ENCODE measurements around the gene HECW1. TPM values are rescaled to one million over a fixed set of nuclear protein-coding genes. Genes with fewer than 3 reads are reported as not detected.
A peak's percentile ranks its signal among the peaks of the same experiment; 100 is the strongest.
"Not testable (repeated sequence)": the region's sequence is repeated elsewhere in the genome, so short reads cannot be mapped to it uniquely, and the experiment has no call there.

HECW1 gene
- total RNA-seq, 4 donors from 2014 or later, result 0.83 to 3.9 (median 2.7) TPM; not detected in 1

DNA sequence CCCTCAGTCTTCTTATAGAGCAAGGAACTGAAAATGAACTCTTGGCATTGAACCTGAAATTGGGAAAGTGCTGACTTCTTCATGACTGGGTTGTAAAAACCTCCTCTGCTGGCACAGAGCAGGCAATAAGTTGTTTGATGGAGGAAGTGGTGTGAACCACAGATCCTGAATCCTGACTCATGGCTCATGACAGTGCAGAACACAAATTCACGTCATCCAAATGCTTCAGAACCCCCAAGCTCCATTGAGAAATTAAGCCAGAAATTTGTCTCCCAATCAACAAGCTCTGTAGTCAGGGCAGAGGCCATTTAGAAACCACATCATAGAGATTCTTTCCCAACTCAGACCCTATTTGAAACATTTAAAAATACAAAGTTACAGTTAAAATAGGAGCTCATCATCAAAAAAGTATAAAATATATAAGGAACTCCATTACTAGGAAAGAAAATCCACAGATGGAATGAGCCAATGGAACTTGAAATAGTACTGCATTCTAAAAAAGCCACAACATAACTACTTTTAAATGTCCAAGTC, 460.1 kb downstream of the HECW1 start:
- H3K9me3 ChIP-seq, result no peaks in the 10 kb centered on the region
- H3K4me3 ChIP-seq, result no peak overlapping the region
- H3K27ac ChIP-seq, result no peak overlapping the region
- no peaks in the 10 kb centered on the region for H3K36me3 ChIP-seq
- TF ChIP-seq POLR2A (IDR thresholded peaks at IDR 0.05), result no peak
- TF ChIP-seq, protein P1, sequence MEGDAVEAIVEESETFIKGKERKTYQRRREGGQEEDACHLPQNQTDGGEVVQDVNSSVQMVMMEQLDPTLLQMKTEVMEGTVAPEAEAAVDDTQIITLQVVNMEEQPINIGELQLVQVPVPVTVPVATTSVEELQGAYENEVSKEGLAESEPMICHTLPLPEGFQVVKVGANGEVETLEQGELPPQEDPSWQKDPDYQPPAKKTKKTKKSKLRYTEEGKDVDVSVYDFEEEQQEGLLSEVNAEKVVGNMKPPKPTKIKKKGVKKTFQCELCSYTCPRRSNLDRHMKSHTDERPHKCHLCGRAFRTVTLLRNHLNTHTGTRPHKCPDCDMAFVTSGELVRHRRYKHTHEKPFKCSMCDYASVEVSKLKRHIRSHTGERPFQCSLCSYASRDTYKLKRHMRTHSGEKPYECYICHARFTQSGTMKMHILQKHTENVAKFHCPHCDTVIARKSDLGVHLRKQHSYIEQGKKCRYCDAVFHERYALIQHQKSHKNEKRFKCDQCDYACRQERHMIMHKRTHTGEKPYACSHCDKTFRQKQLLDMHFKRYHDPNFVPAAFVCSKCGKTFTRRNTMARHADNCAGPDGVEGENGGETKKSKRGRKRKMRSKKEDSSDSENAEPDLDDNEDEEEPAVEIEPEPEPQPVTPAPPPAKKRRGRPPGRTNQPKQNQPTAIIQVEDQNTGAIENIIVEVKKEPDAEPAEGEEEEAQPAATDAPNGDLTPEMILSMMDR (IDR thresholded peaks at IDR 0.05), result no peak
- peak in 1 of 3 donors; percentile 54 for DNase-seq
- H3K27me3 ChIP-seq, result no peaks in the 10 kb centered on the region
- H3K4me1 ChIP-seq, result no peaks in the 10 kb centered on the region

DNA sequence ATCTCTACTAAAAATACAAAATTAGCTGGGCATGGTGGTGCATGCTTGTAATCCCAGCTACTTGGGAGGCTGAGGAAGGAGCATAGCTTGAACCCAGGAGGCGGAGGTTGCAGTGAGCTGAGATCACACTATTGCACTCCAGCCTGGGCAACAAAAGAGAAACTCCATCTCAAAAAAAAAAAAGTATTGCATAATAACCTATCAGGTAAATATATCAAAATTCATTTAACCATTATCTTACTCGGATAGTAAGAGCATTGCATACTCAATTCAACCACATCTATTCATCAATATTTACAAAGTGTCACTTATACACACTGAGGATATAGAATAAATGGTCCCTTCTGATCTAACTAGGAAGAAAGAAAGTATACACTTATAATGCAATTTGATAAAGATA, 461.4 kb downstream of the HECW1 start:
- not testable (repeated sequence) for DNase-seq, H3K27ac ChIP-seq, H3K9me3 ChIP-seq, H3K36me3 ChIP-seq, H3K27me3 ChIP-seq, H3K4me1 ChIP-seq, H3K4me3 ChIP-seq

DNA sequence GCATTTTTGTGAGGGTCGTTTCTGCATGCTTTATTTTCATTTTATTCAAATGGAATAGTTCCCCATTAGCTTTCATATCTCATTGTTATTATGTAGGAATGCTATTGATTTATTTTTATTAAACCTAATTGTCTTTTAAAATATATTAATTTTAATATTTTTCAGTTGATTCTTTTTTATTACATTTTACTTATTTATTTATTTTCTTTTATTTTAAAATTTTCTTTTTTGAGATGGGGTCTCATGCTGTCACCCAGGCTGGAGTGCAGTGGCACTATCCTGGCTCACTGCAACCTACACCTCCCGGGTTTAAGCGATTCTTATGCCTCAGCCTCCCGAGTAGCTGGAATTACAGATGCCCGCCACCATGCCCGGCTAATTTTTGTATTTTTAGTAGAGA, 463.1 kb downstream of the HECW1 start:
- no peak for TF ChIP-seq POLR2A (IDR thresholded peaks at IDR 0.05)
- TF ChIP-seq, protein P1 (IDR thresholded peaks at IDR 0.05), result no peak
- H3K27ac ChIP-seq, result no peak overlapping the region
- no peaks in the 10 kb centered on the region for H3K36me3 ChIP-seq
- H3K9me3 ChIP-seq, result no peaks in the 10 kb centered on the region
- H3K4me1 ChIP-seq, result no peaks in the 10 kb centered on the region
- no peak for DNase-seq
- no peaks in the 10 kb centered on the region for H3K27me3 ChIP-seq
- no peak overlapping the region for H3K4me3 ChIP-seq

DNA sequence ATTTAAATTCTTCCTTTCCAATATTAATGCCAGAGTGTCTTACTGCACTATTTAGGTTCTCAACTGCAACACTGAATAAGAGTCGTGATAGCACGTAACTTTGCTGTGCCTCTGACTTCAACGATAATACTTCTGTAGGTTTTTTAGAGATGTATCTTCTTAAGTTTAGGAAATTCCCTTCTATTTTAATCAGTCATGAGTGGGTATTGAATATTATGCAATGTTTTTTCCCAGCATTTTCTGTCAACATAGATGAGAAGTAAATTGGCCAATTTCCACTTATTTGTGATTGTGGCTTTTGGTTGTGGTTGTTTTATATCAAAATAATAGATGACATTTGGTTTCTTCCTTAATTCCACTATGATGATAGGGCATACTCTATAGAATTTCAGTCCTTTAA, 463.8 kb downstream of the HECW1 start:
- no peaks in the 10 kb centered on the region for H3K4me1 ChIP-seq
- no peak for TF ChIP-seq POLR2A (IDR thresholded peaks at IDR 0.05)
- TF ChIP-seq, protein P1 (IDR thresholded peaks at IDR 0.05), result no peak
- no peaks in the 10 kb centered on the region for H3K9me3 ChIP-seq
- no peak overlapping the region for H3K4me3 ChIP-seq
- H3K27ac ChIP-seq, result no peak overlapping the region
- no peak for DNase-seq
- no peaks in the 10 kb centered on the region for H3K36me3 ChIP-seq
- no peaks in the 10 kb centered on the region for H3K27me3 ChIP-seq

DNA sequence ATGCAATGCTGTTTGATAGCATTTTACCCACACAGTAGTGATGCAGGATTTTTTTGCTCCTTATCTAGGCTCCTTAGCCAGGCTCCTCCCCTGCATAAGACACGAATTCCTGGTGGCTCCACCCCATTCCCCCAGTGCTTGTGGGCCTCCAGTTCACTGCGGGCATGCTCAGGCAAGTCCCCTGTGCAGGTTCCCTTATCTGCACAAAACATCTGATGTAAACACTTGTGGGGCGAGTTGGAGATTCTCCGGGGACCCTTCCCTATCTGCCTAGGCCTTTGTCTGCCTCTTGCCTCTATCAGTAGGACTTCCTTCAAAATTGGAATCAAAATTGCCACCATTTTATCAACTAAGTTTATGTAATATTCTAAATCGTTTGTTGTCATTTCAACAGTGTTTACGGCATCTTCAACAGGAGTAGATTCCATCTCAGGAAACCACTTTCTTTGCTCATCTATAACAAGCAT, 465.1 kb downstream of the HECW1 start:
- no peaks in the 10 kb centered on the region for H3K9me3 ChIP-seq
- DNase-seq, result no peak
- H3K36me3 ChIP-seq, result no peaks in the 10 kb centered on the region
- no peaks in the 10 kb centered on the region for H3K4me1 ChIP-seq
- H3K27ac ChIP-seq, result no peak overlapping the region
- H3K27me3 ChIP-seq, result no peaks in the 10 kb centered on the region
- no peak overlapping the region for H3K4me3 ChIP-seq
- TF ChIP-seq, protein P1 (IDR thresholded peaks at IDR 0.05), result no peak
- TF ChIP-seq POLR2A (IDR thresholded peaks at IDR 0.05), result no peak

DNA sequence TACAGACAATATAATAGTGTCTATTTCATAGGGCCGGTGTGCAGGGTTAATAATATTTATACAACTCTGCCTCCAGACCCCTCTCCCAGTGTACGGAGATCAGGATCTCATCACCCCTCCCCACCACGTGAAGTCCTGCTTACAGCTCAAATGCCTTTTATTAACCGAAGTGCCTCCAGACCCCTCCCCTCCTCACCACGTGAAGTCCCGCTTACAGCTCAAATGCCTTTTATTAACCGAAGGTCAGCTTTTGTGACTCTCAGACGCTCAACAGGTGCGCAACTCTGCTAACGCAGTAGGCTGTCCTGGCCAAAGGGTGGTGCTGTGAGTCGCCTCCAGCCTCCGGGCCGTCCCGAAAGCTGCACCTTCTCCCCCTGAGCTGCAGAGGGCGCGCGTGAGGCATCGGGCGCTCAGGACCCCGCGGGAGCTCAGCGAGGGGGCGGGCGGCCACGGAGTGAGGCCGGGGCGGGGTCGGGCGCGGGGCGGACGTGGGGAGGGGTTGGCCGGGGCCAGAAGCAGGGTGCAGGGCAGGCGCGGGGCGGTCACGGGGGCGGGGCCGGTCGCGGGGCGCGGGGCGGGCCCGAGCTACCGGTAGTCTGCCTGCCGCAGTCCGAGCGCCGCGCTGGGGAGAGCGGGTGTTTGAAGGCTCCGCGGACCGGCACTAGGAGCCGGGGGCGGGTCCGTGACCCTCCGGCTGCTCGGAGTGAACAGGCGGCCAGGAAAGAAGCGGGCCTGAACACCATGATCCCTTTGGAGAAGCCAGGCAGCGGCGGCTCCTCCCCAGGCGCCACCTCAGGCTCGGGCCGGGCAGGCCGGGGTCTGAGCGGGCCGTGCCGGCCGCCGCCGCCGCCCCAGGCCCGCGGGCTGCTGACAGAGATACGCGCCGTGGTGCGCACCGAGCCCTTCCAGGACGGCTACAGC, 470.3 kb downstream of the HECW1 start, which contains the start of gene STK17A:
Gene STK17A (plus strand): TSS at position 606 of the 921 bp plus-strand sequence. CDS start 136 bp downstream, at position 742.
- peaks cover 0 to 23% (median 2%) of the 10 kb centered on the region in 4 donors for H3K4me1 ChIP-seq
- no peaks in the 10 kb centered on the region for H3K36me3 ChIP-seq
- H3K4me3 ChIP-seq, result peak within 1 kb of the TSS; percentile 73 to 98 (median 92)
- H3K9me3 ChIP-seq, result no peaks in the 10 kb centered on the region
- peak; percentile 70 to 85 for TF ChIP-seq POLR2A (IDR thresholded peaks at IDR 0.05)
- TF ChIP-seq, protein P1 (IDR thresholded peaks at IDR 0.05), result peak; percentile 99 to 100 (median 100)
- H3K27ac ChIP-seq, result peak within 1 kb of the TSS; percentile 93 to 99 (median 98)
- H3K27me3 ChIP-seq, result no peaks in the 10 kb centered on the region
- peak; percentile 91 to 97 (median 96) for DNase-seq
